Hepatocyte (in vitro differentiated cells): ENCODE results near the gene CEACAM16. TPM values are rescaled to one million over a fixed set of nuclear protein-coding genes. Genes with fewer than 3 reads are reported as not detected.

Source experiments
- DNase-seq: peaks from one replicate; pipeline ENCODE4 v3.0.0-alpha.2; 2016; ENCODE audit warnings: low spot score
- H2AFZ ChIP-seq: fragments of 200-600 bp; sonication (generic); 2 replicates; pipeline ENCODE4 v1.6.0; 2016; ENCODE audit warnings: antibody characterized with exemption, mild to moderate bottlenecking
- H3K27ac ChIP-seq: fragments of 200-600 bp; sonication (generic); 2 replicates; pipeline ENCODE4 v1.5.1; 2016; ENCODE audit warnings: mild to moderate bottlenecking
- H3K27me3 ChIP-seq: fragments of 200-600 bp; sonication (generic); 2 replicates; pipeline ENCODE4 v1.6.1; 2016
- H3K36me3 ChIP-seq: fragments of 200-600 bp; sonication (generic); replicated peaks from 2 replicates; pipeline ENCODE4 v1.5.1; 2016; ENCODE audit warnings: low read depth; ENCODE audit not compliant: insufficient read depth
- H3K4me1 ChIP-seq: fragments of 200-600 bp; sonication (generic); 2 replicates; pipeline ENCODE4 v1.5.1; 2016; ENCODE audit warnings: mild to moderate bottlenecking, moderate library complexity; ENCODE audit not compliant: insufficient read depth
- H3K4me2 ChIP-seq: fragments of 200-600 bp; sonication (generic); 2 replicates; pipeline ENCODE4 v1.6.0; 2016
- H3K4me3 ChIP-seq: fragments of 200-600 bp; sonication (generic); 2 replicates; pipeline ENCODE4 v1.5.1; 2016; ENCODE audit warnings: mild to moderate bottlenecking
- H3K79me2 ChIP-seq: fragments of 200-600 bp; sonication (generic); 2 replicates; pipeline ENCODE4 v1.6.0; 2017; ENCODE audit warnings: mild to moderate bottlenecking
- H3K9me2 ChIP-seq: fragments of 200-600 bp; sonication (generic); replicated peaks from 2 replicates; pipeline ENCODE4 v1.6.0; 2017; ENCODE audit warnings: mild to moderate bottlenecking; ENCODE audit not compliant: insufficient read depth
- H3K9me3 ChIP-seq: fragments of 200-600 bp; sonication (generic); 2 replicates; pipeline ENCODE4 v1.5.1; 2016; ENCODE audit warnings: low read depth, mild to moderate bottlenecking
- H4K20me1 ChIP-seq: fragments of 200-600 bp; sonication (generic); 2 replicates; pipeline ENCODE4 v1.6.0; 2016; ENCODE audit warnings: mild to moderate bottlenecking; ENCODE audit not compliant: insufficient read depth, poor library complexity, severe bottlenecking
- CTCF ChIP-seq: fragments of 200-600 bp; sonication (generic); IDR thresholded peaks from 2 replicates; pipeline ENCODE4 v1.5.1; 2016; ENCODE audit warnings: antibody characterized with exemption, mild to moderate bottlenecking; ENCODE audit not compliant: poor library complexity
- EZH2 ChIP-seq: fragments of 200-600 bp; sonication (generic); IDR thresholded peaks from 2 replicates; pipeline ENCODE4 v1.6.1; 2016; ENCODE audit warnings: antibody characterized with exemption, mild to moderate bottlenecking, borderline replicate concordance
- EZH2phosphoT487 ChIP-seq: fragments of 200-600 bp; sonication (generic); IDR thresholded peaks from one replicate; pipeline ENCODE4 v1.6.1; 2018; ENCODE audit warnings: antibody characterized with exemption, mild to moderate bottlenecking, low read depth, moderate library complexity; ENCODE audit not compliant: unreplicated experiment, severe bottlenecking
- WGBS: methylation state at CpG from one replicate; pipeline ENCODE4 v1.1.6; 2016; ENCODE audit warnings: low lambda C conversion rate; ENCODE audit errors: missing lambda C conversion rate; 5-methylcytosine and 5-hydroxymethylcytosine counted together
- polyA plus RNA-seq: library from polyadenylated mRNA; unstranded; fragments of >200 nt; fragmentation: Nextera tagmentation; extraction: Ambion mirVana; gene quantifications from 2 replicates; pipeline ENCODE4 v1.2.1, GENCODE V29; 2016
- total RNA-seq: library from RNA; depleted of rRNA; stranded (reverse); fragments of >200 nt; gene quantifications from 2 replicates; pipeline ENCODE4 v1.2.3, GENCODE V29; 2014

Gene CEACAM16
- total and polyA plus RNA-seq, 2 experiments from 2014 or later = 0.73 TPM; not detected in 1

DNA sequence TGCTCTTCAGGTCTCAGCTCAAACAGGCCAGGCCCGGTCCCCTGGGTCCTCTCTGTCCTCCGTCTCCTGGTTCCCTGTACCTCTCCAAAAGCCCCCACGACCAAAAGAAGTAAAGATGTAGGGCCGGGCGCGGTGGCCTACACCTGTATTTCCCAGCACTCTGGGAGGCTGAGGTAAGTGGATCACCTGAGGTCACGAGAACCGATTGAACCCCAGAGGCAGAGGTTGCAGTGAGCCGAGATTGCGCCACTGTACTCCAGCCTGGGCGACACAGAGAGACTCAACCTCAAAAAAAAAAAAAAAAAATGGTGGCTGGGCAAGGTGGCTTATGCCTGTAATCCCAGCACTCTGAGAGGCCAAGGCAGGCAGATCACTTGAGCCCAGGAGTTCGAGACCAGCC is 27.5 kb downstream of the CEACAM16 start:
- Histone ChIP-seq H2AFZ (no peak overlapping the region), H3K9me3 (no peaks in the 10 kb centered on the region), H3K9me2 (no peaks in the 10 kb centered on the region), H3K79me2 (peaks cover 2% of the 10 kb centered on the region), H3K4me2 (no peak overlapping the region), H3K27me3 (no peaks in the 10 kb centered on the region), H3K4me3 (no peak overlapping the region), H3K27ac (peak overlapping the region; percentile 94), H3K36me3 (no peaks in the 10 kb centered on the region), H4K20me1 (no peaks in the 10 kb centered on the region), H3K4me1 (peaks cover 16% of the 10 kb centered on the region)
- DNase-seq = no peak
- TF ChIP-seq EZH2 (no peak), CTCF (no peak), EZH2phosphoT487 (no peak)
- WGBS = 89% methylated on average over 12 of the region's 12 CpGs

DNA sequence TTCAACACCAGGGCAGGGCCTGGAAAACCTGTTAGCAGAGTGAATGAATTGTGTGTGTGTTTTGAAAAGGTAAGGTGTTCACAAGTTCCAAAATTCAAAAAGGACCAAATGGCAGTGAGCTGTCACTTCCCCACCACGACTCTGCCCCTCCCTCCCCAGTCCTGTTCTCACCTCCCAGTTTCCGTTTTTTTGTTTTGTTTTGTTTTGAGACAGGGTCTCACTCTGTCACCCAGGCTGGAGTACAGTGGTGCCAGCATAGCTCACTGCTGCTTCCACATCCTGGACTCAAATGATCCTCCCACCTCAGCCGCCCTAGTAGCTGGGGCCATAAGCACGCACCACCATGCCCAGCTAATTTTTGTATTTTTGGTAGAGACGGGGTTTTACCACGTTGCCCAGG is 29.2 kb downstream of the CEACAM16 start:
- H3K4me3 ChIP-seq = no peak overlapping the region
- WGBS = 83% methylated on average over 6 of the region's 6 CpGs
- peaks cover 16% of the 10 kb centered on the region for H3K4me1 ChIP-seq
- H3K9me3 ChIP-seq = no peaks in the 10 kb centered on the region
- H3K9me2 ChIP-seq = no peaks in the 10 kb centered on the region
- no peaks in the 10 kb centered on the region for H3K36me3 ChIP-seq
- H4K20me1 ChIP-seq = no peaks in the 10 kb centered on the region
- H2AFZ ChIP-seq = no peak overlapping the region
- TF ChIP-seq CTCF (no peak), EZH2phosphoT487 (no peak), EZH2 (no peak)
- no peaks in the 10 kb centered on the region for H3K79me2 ChIP-seq
- no peak overlapping the region for H3K4me2 ChIP-seq
- no peak for DNase-seq
- H3K27me3 ChIP-seq = no peaks in the 10 kb centered on the region
- no peak overlapping the region for H3K27ac ChIP-seq

DNA sequence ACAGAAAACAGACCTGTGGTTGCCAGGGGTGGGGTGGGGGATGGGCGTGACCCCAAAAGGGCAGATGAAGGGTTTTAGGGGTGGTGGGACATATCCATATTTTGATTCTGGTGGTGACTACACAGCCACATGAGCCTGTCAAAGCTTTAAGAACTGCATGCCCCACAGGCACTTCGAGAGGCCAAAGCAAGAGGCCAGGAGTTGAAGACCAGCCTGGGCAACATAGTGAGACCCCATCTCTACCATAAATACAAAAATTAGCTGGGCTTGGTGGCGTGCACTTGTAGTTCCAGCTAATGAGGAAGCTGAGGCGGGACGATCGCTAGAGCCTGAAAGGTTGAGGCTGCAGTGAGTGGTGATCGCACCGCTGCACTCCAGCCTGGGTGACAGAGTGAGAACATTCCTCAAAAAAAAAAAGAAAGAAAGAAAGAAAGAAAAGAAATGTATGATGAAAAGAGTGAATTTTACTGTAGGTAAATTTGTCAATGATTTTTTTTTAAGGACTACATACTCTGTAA is 30.6 kb downstream of the CEACAM16 start:
- Histone ChIP-seq H3K4me3 (no peak overlapping the region), H4K20me1 (no peaks in the 10 kb centered on the region), H3K9me2 (no peaks in the 10 kb centered on the region), H3K79me2 (no peaks in the 10 kb centered on the region), H3K4me2 (no peak overlapping the region), H3K36me3 (no peaks in the 10 kb centered on the region), H3K27me3 (no peaks in the 10 kb centered on the region), H2AFZ (no peak overlapping the region), H3K27ac (no peak overlapping the region), H3K9me3 (no peaks in the 10 kb centered on the region), H3K4me1 (peaks cover 16% of the 10 kb centered on the region)
- WGBS = 93% methylated on average over 8 of the region's 8 CpGs
- TF ChIP-seq EZH2 = no peak
- TF ChIP-seq EZH2phosphoT487 = no peak
- no peak for TF ChIP-seq CTCF
- no peak for DNase-seq

DNA sequence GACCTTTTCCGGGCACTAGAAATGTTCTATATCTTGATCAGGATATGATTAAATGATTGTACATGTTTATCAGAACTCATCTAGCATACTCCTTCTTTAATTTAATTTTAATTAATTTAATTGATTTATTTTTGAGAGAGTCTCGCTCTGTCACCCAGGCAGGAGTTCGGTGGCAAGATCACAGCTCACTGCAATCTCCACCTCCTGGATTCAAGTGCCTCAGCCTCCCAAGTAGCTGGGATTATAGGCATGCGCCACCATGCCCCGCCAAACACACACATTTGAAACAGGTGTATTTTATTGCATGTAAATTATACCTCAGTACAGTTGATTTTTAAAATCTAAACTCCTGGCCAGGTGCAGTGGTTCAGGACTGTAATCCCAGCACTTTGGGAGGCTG is 32.1 kb downstream of the CEACAM16 start:
- DNase-seq = no peak

More for the DNA sequence above, 32.1 kb downstream of the CEACAM16 start:
- no peak overlapping the region for H3K4me3 ChIP-seq
- H3K4me2 ChIP-seq = no peak overlapping the region
- no peaks in the 10 kb centered on the region for H3K27me3 ChIP-seq
- H2AFZ ChIP-seq = no peak overlapping the region
- no peaks in the 10 kb centered on the region for H4K20me1 ChIP-seq
- no peak for TF ChIP-seq EZH2
- no peak for TF ChIP-seq EZH2phosphoT487
- TF ChIP-seq CTCF = no peak
- WGBS = 93% methylated on average over 5 of the region's 5 CpGs
- no peaks in the 10 kb centered on the region for H3K36me3 ChIP-seq
- no peaks in the 10 kb centered on the region for H3K9me3 ChIP-seq
- H3K27ac ChIP-seq = no peak overlapping the region
- H3K79me2 ChIP-seq = no peaks in the 10 kb centered on the region
- peaks cover 2% of the 10 kb centered on the region for H3K4me1 ChIP-seq
- H3K9me2 ChIP-seq = no peaks in the 10 kb centered on the region
